HuH-7.5 (cell line): ENCODE results near the gene RCSD1.
"Not testable (repeated sequence)": the region's sequence is repeated elsewhere in the genome, so short reads cannot be mapped to it uniquely, and the experiment has no call there.

ENCODE experiments used
- DNase-seq: peaks from one replicate; pipeline ENCODE4 v3.0.0; 2011; ENCODE audit warnings: low spot score

Gene RCSD1

GRCh38 chr1:167629681-167630567, at the start of gene RCSD1:
TSS of gene RCSD1 (plus strand) at chr1:167630232. CDS start at chr1:167630424, 192 bp downstream.
- DNase-seq, result no peak

- DNase-seq, result no peak
Observed at GRCh38 chr1:167582064-167582463, 48.0 kb upstream of the RCSD1 start.

DNA sequence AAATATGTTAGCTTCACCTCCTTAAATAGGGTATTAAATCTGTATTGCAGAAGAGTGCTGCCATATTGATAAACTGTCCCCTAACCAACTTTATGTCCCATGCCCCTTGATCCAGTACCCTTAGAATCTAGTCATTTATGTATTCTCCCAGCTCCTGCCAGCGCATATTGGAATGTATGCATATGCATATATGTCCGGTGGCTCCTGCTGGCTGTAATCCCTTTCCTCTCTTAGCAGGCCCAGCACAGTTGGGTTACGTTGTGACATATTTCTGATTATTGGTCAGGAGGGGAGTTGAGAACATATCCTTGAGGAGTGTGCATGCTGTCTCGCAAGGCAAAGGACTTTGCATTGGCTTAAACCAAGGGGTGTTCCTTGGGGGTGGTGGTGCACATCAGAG, 47.3 kb upstream of the RCSD1 start:
- no peak for DNase-seq

DNA sequence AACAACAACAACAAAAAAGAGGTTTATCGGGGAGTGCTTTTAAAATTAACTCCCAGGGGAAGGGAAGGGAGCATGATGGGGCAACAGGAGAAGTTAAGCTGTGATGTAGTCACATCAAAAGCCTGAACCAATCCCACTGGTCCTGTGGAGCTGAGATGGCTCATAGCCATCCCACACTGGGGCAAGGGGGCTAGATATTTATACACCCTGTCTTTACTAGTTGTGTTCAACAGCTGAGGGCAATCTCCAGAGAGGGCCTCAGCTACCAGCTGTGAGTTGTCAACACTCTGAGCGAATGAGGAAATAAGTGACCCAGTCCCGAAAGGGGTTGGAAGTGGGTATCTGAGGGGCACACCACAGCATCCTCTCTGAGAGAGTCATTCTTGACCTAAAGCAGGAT, 45.5 kb upstream of the RCSD1 start:
- DNase-seq, result no peak

DNA sequence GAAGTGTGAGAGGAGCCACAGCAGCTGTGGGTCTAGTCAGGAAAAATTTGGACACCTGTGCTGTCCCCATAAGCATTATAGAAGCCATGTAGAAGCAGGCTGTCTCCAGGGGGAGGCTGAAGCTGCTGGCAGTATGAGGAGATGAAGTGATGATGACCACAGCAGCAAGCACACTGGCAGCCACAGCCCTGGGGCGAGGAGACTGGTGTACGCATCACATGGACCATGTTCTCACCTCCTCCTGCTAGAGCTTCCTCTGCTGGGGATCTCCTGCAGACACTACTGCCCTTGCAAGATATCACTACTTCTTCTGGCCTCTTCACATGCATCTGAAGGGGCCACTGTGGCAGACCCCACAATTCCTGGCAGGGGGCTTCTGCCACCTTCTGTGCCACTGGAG, 42.7 kb upstream of the RCSD1 start:
- no peak for DNase-seq

GRCh38 chr1:167587872-167588271, 42.2 kb upstream of the RCSD1 start:
- DNase-seq, result no peak

GRCh38 chr1:167588361-167588760, 41.7 kb upstream of the RCSD1 start:
- no peak for DNase-seq

DNA sequence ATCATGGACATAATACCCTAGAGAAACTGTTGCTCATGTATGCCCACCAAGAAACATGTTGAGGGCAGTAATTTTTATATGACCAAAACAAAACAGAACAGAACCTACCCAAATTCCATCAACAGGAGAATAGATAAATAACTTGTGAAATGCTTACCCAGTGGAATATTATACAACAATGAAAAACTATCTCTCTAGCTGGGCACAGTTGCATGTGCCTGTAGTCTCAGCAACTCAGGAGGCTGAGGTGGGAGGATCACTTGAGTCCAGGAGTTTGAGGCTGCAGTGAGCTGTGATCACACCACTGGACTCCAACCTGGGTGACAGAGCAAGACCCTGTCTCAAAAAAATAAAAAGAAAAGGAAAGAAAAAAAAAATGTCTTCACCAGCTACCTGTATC, 37.6 kb upstream of the RCSD1 start:
- DNase-seq, result no peak

DNA sequence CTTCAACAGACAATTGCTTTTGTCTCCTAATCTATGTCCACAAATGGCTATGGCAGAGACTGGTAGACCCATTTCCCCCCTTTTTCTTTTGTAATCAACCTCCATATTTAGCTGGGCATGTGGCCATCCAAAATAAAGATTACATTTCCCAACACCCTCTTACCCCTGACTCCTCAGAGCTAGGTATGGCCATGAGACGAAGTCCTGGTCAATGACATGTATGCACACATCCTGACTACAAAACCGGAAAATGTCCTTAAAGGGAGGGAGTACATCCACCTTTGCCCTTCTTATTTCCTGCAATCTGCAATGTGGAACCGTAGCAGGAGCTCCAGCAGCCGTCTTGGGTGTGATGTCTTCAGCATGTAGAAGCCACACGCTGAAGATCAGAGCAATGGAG, 36.2 kb upstream of the RCSD1 start:
- DNase-seq, result no peak

GRCh38 chr1:167594822-167595221, 35.2 kb upstream of the RCSD1 start:
- no peak for DNase-seq

- DNase-seq, result no peak
Observed at GRCh38 chr1:167599957-167600581, 30.0 kb upstream of the RCSD1 start.

- no peak for DNase-seq
Observed at GRCh38 chr1:167601442-167602383, 28.3 kb upstream of the RCSD1 start.

DNA sequence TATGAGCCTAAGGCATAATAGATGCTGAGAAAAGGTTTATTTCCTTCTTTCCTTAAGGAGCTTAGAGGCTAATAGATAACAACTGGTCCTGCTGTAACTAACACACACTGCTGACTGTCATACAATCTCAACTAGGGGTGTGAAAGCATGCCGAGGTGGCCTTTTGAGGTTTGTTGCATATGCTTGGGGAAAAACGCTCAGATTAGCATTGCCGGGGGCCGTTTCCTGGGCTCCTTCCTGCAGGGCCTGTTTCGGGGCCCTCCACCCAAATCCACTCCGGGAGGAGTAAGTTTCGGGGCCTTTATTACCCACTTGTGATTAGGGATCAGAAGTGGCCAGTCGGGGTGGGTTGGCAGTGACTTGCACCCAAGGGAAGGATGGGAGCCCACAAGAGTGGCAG, 27.2 kb upstream of the RCSD1 start:
- no peak for DNase-seq

GRCh38 chr1:167605576-167605975, 24.5 kb upstream of the RCSD1 start:
- DNase-seq, result no peak

GRCh38 chr1:167611983-167612382, 18.0 kb upstream of the RCSD1 start:
- DNase-seq, result no peak

- DNase-seq, result no peak
Observed at GRCh38 chr1:167612587-167613385, 17.2 kb upstream of the RCSD1 start.

- DNase-seq, result not testable (repeated sequence)
Observed at GRCh38 chr1:167613984-167614383, 16.0 kb upstream of the RCSD1 start.

- no peak for DNase-seq
Observed at GRCh38 chr1:167614851-167615250, 15.2 kb upstream of the RCSD1 start.

- DNase-seq, result no peak
Observed at GRCh38 chr1:167616521-167616920, 13.5 kb upstream of the RCSD1 start.

DNA sequence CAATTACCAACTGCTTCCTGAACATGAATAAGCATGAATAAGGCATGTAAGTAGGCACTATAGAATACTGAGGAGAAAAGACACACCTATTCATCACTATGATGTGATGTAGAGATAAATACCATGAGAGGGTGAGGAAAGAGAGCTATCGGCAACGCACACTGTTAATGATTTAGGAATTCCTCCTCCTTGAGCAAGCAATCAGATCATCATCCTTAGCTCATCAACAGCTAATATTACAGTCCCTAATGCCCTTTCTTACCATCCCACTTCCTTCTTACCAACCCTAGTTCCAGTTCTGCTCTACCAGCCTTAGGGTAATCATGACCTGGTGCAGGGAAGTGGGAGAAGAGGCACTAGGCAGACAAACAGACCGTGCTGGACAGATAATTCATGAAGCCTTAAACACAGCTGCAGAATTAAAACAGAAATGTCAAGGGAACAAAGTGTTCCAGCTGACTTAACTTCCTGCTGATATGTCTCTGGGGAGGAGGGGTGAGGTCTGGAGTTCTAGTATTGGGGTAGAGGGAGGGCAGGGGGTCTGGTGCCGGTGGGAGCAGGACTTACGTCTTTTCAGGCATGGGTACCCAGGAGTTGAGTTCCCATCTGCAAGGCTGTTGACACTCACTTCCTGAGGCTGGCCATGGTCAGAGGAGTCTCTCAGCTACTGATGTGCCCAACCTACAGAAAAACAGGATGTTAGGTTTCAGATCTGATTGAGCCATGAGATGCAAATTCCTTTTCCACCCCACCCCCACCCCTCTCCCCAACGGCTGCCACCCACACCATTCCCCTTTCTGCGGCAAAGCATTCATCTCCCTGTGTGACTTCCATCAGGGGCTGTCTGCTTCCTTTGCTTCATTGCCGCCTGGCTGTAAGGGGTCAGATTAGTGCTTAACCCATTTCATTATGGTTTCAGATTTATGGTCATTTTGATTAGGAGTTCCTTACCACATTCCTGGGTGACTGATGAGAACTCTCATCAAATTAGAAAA, 12.6 kb upstream of the RCSD1 start:
- no peak for DNase-seq
